ENCODE results near the gene LYPD6B.

DNA sequence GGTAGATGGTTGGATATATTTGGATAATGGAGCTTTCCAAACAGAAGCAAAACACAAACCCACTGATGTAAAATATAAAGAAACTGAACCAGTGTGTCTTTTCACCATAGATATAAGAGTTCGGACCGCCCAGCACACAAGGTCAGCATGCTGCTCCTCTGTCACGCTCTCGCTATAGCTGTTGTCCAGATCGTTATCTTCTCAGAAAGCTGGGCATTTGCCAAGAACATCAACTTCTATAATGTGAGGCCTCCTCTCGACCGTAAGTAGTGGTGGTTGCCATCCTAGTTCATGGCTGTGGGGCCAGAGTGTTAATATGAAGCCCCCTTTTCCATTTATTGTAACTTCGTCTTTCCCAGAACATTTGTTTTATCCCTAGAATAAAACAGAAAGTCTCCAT lies 166.6 kb downstream of the LYPD6B start:
- no peak for TF ChIP-seq EZH2 (IDR thresholded peaks at IDR 0.05; ENCODE audit: borderline replicate concordance, low read depth, low read length, poor library complexity, severe bottlenecking)
- TF ChIP-seq, protein P1, sequence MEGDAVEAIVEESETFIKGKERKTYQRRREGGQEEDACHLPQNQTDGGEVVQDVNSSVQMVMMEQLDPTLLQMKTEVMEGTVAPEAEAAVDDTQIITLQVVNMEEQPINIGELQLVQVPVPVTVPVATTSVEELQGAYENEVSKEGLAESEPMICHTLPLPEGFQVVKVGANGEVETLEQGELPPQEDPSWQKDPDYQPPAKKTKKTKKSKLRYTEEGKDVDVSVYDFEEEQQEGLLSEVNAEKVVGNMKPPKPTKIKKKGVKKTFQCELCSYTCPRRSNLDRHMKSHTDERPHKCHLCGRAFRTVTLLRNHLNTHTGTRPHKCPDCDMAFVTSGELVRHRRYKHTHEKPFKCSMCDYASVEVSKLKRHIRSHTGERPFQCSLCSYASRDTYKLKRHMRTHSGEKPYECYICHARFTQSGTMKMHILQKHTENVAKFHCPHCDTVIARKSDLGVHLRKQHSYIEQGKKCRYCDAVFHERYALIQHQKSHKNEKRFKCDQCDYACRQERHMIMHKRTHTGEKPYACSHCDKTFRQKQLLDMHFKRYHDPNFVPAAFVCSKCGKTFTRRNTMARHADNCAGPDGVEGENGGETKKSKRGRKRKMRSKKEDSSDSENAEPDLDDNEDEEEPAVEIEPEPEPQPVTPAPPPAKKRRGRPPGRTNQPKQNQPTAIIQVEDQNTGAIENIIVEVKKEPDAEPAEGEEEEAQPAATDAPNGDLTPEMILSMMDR (conservative IDR thresholded peaks at IDR 0.05; ENCODE audit: low read depth, low read length): no peak

Data from A673 (cell line).